Peyer's patch (tissue), 4 donors: ENCODE measurements around the gene MAX. TPM values are rescaled to one million over a fixed set of nuclear protein-coding genes. Genes with fewer than 3 reads are reported as not detected.

Experiments used
- DNase-seq, 3 donors: peaks; one replicate each; pipeline ENCODE4 v3.0.0-alpha.2; 2017 to 2019
- H3K27ac ChIP-seq, 4 donors: fragments of 200-600 bp; sonication (generic); one replicate each; pipeline ENCODE4 v1.5.1; 2016 to 2019
- H3K27me3 ChIP-seq, 2 donors: fragments of 200-600 bp; sonication (generic); one replicate each; pipeline ENCODE4 v1.5.1; 2019
- H3K36me3 ChIP-seq, 3 donors: fragments of 200-600 bp; sonication (generic); one replicate each; pipeline ENCODE4 v1.5.1; 2016 to 2019
- H3K4me1 ChIP-seq, 4 donors: fragments of 200-600 bp; sonication (generic); one replicate each; pipeline ENCODE4 v1.5.1; 2016 to 2019
- H3K4me3 ChIP-seq, 4 donors: fragments of 200-600 bp; sonication (generic); 1 replicate in 3 of 4; 2 replicates in 1 of 4; pipeline ENCODE4 v1.5.1; 2016 to 2019; ENCODE audit warnings: mild to moderate bottlenecking in 1 of 4
- H3K9me3 ChIP-seq, 4 donors: fragments of 200-600 bp; sonication (generic); one replicate each; pipeline ENCODE4 v1.5.1; 2016 to 2019; ENCODE audit warnings: mild to moderate bottlenecking in 1 of 4
- POLR2A ChIP-seq, 2 donors: fragments of 450-650 bp; IDR thresholded peaks; one replicate each; pipeline ENCODE4 v1.5.1; 2017; ENCODE audit warnings: antibody characterized with exemption in 2 of 2, mild to moderate bottlenecking in 2 of 2, moderate library complexity in 2 of 2
- total RNA-seq, 4 donors: library from RNA; depleted of rRNA; stranded (reverse); fragments of >200 nt; gene quantifications; one replicate each; pipeline ENCODE4 v1.1.0, GENCODE V29; 2016
- TF ChIP-seq, protein P1 (sequence below), 6 experiments: fragments of 450-650 bp in 4 of 6; fragments of 200-600 bp in 2 of 6; sonication (generic) in 1 of 6; IDR thresholded peaks; one replicate each; pipeline ENCODE4 v1.5.1; 2017 to 2019; ENCODE audit warnings: antibody characterized with exemption in 6 of 6, mild to moderate bottlenecking in 3 of 6, moderate library complexity in 1 of 6

Gene MAX
- total RNA-seq, 4 donors from 2014 or later, result 52.8 to 86.8 (median 74.2) TPM

DNA sequence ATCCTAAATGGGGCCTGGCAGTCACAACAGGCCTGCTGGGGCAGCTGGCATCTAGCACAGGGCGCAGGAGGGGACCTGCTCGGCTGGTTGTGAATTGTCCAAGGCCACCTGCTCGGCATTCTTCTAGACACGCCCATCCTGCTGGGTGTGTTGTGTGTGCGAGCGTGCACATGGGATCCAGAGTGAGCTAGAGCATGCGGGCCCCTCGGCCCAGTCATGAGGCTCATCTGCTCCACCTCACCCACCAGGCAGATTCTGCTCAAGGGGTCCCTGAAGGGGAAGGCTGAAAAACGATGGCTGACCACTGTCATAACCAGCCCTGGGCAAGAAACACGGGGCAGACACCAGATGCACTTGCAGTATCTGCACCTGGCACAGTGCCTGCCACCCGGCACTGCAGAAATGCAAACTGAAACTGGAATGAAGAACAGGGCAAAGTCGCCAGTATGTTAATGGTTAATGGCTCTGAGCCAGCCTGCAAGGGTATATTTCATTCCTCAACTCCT lies 31.8 kb downstream of the MAX start:
- Histone ChIP-seq H3K9me3 (no peaks in the 10 kb centered on the region), H3K36me3 (peaks cover 0 to 7% (median 0%) of the 10 kb centered on the region in 3 donors), H3K4me3 (peak overlapping the region in 2 of 4 donors; percentile 32 to 44), H3K4me1 (peaks cover 0 to 54% (median 2%) of the 10 kb centered on the region in 4 donors), H3K27ac (peak overlapping the region in 3 of 4 donors; percentile 69 to 87 (median 77)), H3K27me3 (no peaks in the 10 kb centered on the region)
- DNase-seq, result peak in 2 of 3 donors; percentile 87 to 90
- TF ChIP-seq, protein P1, sequence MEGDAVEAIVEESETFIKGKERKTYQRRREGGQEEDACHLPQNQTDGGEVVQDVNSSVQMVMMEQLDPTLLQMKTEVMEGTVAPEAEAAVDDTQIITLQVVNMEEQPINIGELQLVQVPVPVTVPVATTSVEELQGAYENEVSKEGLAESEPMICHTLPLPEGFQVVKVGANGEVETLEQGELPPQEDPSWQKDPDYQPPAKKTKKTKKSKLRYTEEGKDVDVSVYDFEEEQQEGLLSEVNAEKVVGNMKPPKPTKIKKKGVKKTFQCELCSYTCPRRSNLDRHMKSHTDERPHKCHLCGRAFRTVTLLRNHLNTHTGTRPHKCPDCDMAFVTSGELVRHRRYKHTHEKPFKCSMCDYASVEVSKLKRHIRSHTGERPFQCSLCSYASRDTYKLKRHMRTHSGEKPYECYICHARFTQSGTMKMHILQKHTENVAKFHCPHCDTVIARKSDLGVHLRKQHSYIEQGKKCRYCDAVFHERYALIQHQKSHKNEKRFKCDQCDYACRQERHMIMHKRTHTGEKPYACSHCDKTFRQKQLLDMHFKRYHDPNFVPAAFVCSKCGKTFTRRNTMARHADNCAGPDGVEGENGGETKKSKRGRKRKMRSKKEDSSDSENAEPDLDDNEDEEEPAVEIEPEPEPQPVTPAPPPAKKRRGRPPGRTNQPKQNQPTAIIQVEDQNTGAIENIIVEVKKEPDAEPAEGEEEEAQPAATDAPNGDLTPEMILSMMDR (IDR thresholded peaks at IDR 0.05), result no peak
- no peak for TF ChIP-seq POLR2A (IDR thresholded peaks at IDR 0.05)

DNA sequence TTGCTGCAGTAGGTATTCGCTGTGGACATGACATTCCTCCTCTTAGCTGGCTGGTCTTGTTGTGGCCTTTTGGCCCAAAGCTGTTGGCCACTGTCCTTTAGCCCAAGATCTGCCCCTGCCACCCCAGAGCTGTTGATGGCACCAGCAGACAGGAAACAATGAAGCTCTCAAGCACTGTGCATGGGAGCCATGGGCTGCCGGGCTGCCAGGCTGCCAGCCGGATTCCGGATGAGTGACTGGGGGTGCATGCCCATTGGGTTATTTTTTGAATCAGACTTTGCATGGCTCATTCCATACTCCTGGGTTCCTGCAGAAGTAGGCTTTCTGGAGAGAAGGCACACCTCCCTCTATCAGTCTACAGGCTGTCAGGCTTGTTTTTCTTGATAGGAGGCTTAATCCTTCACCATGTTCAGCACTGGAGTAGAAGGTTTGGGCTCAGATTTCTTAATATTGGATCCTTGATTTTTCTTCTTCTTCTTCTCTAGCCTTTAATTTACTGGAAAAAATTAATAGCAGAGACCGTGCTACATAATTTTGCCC lies 32.4 kb downstream of the MAX start:
- no peak overlapping the region for H3K4me3 ChIP-seq
- no peak for TF ChIP-seq POLR2A (IDR thresholded peaks at IDR 0.05)
- TF ChIP-seq, protein P1 (IDR thresholded peaks at IDR 0.05), result no peak
- H3K27me3 ChIP-seq, result no peaks in the 10 kb centered on the region
- H3K4me1 ChIP-seq, result peaks cover 0 to 54% (median 2%) of the 10 kb centered on the region in 4 donors
- H3K36me3 ChIP-seq, result peaks cover 0 to 7% (median 0%) of the 10 kb centered on the region in 3 donors
- DNase-seq, result no peak
- H3K27ac ChIP-seq, result peak overlapping the region in 2 of 4 donors; percentile 77 to 87
- no peaks in the 10 kb centered on the region for H3K9me3 ChIP-seq

DNA sequence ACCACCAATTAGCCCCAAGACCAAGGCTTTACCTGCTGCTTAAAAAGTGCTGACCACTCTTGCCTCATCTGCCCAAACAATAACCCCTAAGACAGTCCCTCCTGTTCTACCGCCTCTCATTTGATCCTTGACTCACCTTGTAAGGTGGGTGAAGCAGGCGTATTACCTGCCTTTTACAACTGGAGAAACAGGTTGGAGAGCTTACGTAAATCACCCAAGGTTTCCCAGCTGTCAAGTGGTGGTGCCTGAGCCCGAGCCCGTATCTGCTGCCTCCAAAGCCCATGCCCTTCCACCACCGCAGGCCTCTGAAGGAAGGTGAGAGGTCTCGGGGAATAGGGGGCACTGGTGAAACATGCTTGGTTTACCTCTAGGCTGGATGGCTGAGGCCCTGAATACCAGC lies 36.6 kb downstream of the MAX start:
- TF ChIP-seq, protein P1 (IDR thresholded peaks at IDR 0.05), result no peak
- no peak for TF ChIP-seq POLR2A (IDR thresholded peaks at IDR 0.05)
- DNase-seq, result no peak
- Histone ChIP-seq H3K27me3 (no peaks in the 10 kb centered on the region), H3K4me3 (no peak overlapping the region), H3K27ac (no peak overlapping the region), H3K9me3 (no peaks in the 10 kb centered on the region), H3K36me3 (peaks cover 0 to 35% (median 0%) of the 10 kb centered on the region in 3 donors), H3K4me1 (peaks cover 0 to 12% (median 0%) of the 10 kb centered on the region in 4 donors)

DNA sequence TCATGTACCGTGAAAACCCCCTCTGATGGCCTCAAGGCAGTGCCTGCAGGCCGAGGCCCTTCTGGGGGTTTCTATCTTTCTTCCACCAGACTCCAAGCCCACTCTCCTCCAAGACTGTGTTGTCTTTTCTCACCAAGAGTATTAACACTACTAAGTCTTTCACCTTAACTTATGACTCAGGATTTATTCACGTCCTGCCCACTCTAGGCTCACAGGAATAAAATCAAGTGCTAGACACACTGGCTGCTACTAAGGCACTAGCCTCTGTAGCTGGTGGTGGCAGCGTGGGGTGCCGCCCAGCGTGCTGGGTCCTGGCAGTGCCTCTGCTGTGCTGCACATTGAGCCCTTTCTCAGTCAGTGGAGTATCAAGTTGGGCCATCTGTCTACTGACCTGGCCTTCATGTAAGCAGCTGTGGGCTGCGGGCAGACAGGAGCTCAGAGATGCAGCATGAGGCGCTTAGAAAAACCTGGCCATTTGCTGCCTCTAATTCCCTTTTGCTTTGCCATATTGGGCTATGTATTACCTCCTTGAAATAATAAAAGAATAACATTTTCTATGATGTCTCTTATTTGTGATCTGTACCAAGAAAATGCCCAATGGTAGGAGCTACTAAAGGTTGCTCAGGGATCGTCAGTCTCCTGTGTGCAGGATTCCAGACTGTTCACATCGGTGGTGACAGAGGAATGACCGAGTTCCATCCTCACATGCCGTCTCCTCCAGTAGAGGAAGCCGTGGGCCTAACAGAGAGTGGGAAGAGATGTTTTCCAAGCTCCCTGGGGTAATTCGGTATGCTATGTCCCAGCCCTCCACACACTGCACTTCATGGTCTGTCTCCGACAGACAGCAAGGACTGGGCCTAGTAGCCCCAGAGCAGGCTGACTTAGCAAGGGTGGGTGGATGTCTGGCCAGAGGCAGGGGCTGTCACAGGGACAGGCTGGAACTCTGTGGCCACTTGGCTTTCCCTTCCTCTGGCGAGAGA lies 39.9 kb downstream of the MAX start:
- TF ChIP-seq POLR2A (IDR thresholded peaks at IDR 0.05), result no peak
- TF ChIP-seq, protein P1 (IDR thresholded peaks at IDR 0.05), result no peak
- H3K4me3 ChIP-seq, result no peak overlapping the region
- H3K27ac ChIP-seq, result no peak overlapping the region
- no peaks in the 10 kb centered on the region for H3K4me1 ChIP-seq
- peaks cover 0 to 35% (median 0%) of the 10 kb centered on the region in 3 donors for H3K36me3 ChIP-seq
- DNase-seq, result no peak
- no peaks in the 10 kb centered on the region for H3K9me3 ChIP-seq
- no peaks in the 10 kb centered on the region for H3K27me3 ChIP-seq

DNA sequence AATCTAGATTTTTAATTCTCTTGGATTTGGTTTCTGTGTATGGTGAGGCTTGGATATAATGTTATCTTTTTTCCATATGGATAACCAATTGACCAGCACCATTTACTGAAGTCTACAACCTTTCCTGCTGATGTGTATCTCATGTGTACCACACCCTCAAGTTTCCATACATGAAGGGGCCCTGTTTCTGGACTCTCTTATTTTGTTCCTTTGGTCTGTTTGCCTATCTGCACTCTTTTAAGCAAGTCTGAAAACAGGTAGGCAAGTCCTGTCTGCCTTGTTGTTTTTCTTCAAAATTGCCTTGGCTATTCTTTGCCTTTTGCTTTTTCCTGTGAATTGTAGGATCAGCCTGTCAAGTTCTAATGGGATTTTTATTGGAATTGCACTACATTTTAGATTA lies 44.6 kb downstream of the MAX start:
- Histone ChIP-seq H3K27me3 (no peaks in the 10 kb centered on the region), H3K4me1 (no peaks in the 10 kb centered on the region), H3K9me3 (no peaks in the 10 kb centered on the region), H3K36me3 (peaks cover 0 to 35% (median 0%) of the 10 kb centered on the region in 3 donors), H3K27ac (no peak overlapping the region), H3K4me3 (no peak overlapping the region)
- TF ChIP-seq, protein P1 (IDR thresholded peaks at IDR 0.05), result no peak
- TF ChIP-seq POLR2A (IDR thresholded peaks at IDR 0.05), result no peak
- DNase-seq, result no peak
